ENCODE results near the gene TNFSF8. TPM values are rescaled to one million over a fixed set of nuclear protein-coding genes. Genes with fewer than 3 reads are reported as not detected.
A peak's percentile ranks its signal among the peaks of the same experiment; 100 is the strongest.

Gene TNFSF8
- total RNA-seq, 1 donor from 2014 or later, result 0.20 TPM

GRCh38 chr9:114935119-114935518 lies 4.7 kb upstream of the TNFSF8 start:
- no peak for ATAC-seq

- ATAC-seq, result no peak
Observed at GRCh38 chr9:114932502-114932901, 2.1 kb upstream of the TNFSF8 start.

- ATAC-seq, result no peak
Observed at GRCh38 chr9:114931407-114931806, 1.0 kb upstream of the TNFSF8 start.

- ATAC-seq, result peak; percentile 53
Observed at GRCh38 chr9:114929201-114929600, 1.2 kb downstream of the TNFSF8 start.

GRCh38 chr9:114928671-114929070 lies 1.7 kb downstream of the TNFSF8 start:
- no peak for ATAC-seq

- ATAC-seq, result no peak
Observed at GRCh38 chr9:114928136-114928535, 2.3 kb downstream of the TNFSF8 start.

GRCh38 chr9:114925672-114926071 lies 4.7 kb downstream of the TNFSF8 start:
- no peak for ATAC-seq

- ATAC-seq, result no peak
Observed at GRCh38 chr9:114925039-114925438, 5.4 kb downstream of the TNFSF8 start.

GRCh38 chr9:114924327-114924726 lies 6.1 kb downstream of the TNFSF8 start:
- no peak for ATAC-seq

GRCh38 chr9:114923918-114924317 lies 6.5 kb downstream of the TNFSF8 start:
- no peak for ATAC-seq

GRCh38 chr9:114921171-114921570 lies 9.2 kb downstream of the TNFSF8 start:
- ATAC-seq, result no peak

- no peak for ATAC-seq
Observed at GRCh38 chr9:114919611-114920010, 10.8 kb downstream of the TNFSF8 start.

- ATAC-seq, result no peak
Observed at GRCh38 chr9:114916481-114916880, 13.9 kb downstream of the TNFSF8 start.

GRCh38 chr9:114914139-114914538 lies 16.3 kb downstream of the TNFSF8 start:
- no peak for ATAC-seq

GRCh38 chr9:114913656-114914055 lies 16.7 kb downstream of the TNFSF8 start:
- ATAC-seq, result no peak

GRCh38 chr9:114913217-114913616 lies 17.2 kb downstream of the TNFSF8 start:
- no peak for ATAC-seq

GRCh38 chr9:114911167-114911821 lies 19.1 kb downstream of the TNFSF8 start:
- peak; percentile 62 for ATAC-seq

GRCh38 chr9:114910541-114910940 lies 19.9 kb downstream of the TNFSF8 start:
- ATAC-seq, result no peak

- ATAC-seq, result peak; percentile 7
Observed at GRCh38 chr9:114909661-114910060, 20.7 kb downstream of the TNFSF8 start.

- peak; percentile 51 for ATAC-seq
Observed at GRCh38 chr9:114908805-114909448, 21.5 kb downstream of the TNFSF8 start.

- peak; percentile 67 for ATAC-seq
Observed at GRCh38 chr9:114908104-114908622, 22.2 kb downstream of the TNFSF8 start.

GRCh38 chr9:114906922-114907571 lies 23.3 kb downstream of the TNFSF8 start:
- ATAC-seq, result no peak

- ATAC-seq, result no peak
Observed at GRCh38 chr9:114905170-114905940, 25.0 kb downstream of the TNFSF8 start.

All from esophagus mucosa (tissue), 1 donor.